Retina (tissue), 1 donor: ENCODE data around the gene CACUL1.
"Not testable (repeated sequence)": the region's sequence is repeated elsewhere in the genome, so short reads cannot be mapped to it uniquely, and the experiment has no call there.

Experiments used
- DNase-seq: peaks from one replicate; pipeline ENCODE4 v3.0.0-alpha.2; 2016

The CACUL1 gene

GRCh38 chr10:118754556-118755423 is at the start of gene CACUL1:
TSS of gene CACUL1 (minus strand) at chr10:118754970. CDS start at chr10:118754762, 208 bp downstream.
- DNase-seq, result peak; percentile 99

GRCh38 chr10:118804262-118804773 is 49.5 kb upstream of the CACUL1 start:
- no peak for DNase-seq

GRCh38 chr10:118802126-118802793 is 47.5 kb upstream of the CACUL1 start:
- no peak for DNase-seq

DNA sequence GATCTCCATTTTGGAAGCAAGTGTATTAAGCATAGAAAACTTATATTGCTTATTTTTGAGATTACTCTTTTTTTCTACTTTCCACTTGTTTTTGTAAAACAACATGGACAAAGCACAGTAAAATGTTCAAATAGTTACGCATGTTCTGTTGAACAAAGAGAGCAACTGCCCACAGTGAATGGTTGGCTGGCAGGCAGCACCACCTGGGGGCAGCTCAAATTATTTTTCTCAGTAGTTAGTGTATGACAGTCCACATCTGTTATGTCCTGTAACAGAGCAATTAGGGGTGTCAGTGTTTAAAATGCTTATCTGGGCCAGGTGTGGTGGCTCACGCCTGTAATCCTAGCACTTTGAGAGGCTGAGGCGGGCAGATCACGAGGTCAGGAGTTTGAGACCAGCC is 46.1 kb upstream of the CACUL1 start:
- DNase-seq, result no peak

DNA sequence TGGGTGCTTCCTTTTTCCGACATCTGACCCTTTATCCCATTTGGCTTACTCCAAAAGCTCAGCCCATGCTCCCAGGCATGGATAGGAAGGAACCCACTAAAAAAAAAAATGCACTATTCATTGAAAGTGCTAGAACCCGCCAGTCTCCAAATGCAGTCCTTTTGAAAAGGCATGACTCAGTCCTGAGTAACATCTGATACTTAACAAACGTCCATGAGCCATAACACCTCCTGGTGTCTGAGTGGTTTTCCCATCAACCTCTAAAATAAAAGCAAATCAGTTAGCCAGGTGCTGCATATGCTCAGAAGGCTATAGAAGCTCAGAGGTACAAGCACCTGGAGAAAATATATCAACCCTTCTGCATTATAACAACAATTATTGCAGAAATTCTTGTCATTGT is 45.0 kb upstream of the CACUL1 start:
- DNase-seq, result no peak

DNA sequence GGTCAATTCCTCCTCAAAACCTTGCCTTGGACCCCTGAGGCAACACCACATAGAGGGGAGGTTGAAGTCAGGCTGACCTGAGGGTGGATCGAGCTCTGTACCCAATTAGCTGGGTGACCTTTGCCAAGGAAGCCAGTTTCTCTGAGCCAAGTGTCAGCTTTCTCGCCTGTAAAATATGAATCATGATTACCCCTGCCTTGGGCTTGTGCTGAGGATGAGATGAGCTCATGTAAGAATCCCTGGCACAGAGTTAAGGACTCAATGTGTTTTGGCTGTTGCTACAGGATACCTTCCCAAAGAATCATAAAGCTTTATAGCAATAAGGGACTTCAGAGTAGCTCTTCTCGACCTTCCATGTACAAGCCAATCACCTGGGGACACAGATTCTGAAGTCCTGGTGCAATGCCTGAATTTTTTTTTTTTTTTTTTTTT is 43.5 kb upstream of the CACUL1 start:
- no peak for DNase-seq

DNA sequence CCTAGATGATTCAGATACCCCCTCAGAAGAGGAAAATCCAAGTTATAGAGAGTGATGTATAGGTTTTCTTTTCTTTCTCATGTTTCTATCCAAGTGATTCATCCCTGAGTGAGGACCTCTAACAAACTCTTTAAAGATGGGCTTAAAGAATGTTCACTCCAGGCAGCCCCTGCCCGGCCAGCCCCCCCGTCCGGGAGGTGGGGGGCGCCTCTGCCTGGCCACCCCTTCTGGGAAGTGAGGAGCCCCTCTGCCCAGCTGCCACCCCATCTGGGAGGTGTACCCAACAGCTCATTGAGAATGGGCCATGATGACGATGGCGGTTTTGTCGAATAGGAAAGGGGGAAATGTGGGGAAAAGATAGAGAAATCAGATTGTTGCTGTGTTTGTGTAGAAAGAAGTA is 40.2 kb upstream of the CACUL1 start:
- DNase-seq, result not testable (repeated sequence)

- no peak for DNase-seq
Observed at GRCh38 chr10:118793545-118793944, 38.8 kb upstream of the CACUL1 start.

DNA sequence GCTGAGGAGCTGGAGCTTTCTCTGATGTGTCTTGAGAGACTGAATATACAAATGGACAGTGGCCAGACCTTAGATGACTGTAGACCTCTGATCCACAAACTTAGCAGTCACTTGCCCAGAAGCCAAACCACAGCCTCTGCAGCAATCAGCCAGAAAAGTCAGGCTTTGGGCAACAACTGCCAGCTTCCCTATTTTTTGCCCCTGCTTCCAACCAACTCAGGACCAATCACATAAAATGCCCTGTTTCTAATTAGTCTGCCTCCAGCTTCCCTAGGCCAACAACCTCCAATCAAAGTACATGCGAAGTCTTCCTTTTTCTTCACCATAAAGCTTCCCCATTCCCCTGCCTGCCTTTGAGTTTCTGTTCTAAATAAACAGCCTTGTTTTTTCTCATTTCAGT is 37.8 kb upstream of the CACUL1 start:
- DNase-seq, result no peak

DNA sequence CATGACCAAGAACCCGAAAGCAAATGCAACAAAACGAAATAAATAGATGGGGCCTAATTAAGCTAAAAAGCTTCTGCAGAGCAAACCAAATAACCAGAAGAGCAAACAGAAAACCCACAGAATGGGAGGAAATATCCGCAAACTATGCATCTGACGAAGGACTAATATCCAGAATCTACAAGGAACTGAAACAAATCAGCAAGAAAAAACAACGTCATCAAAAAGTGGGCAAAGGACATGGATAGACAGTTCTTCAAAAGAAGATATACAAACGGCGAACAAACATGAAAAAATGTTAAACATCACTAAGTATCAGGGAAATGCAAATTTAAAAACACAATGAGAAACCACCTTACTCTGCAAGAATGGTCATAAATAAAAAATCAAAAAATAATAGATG is 35.3 kb upstream of the CACUL1 start:
- DNase-seq, result no peak

DNA sequence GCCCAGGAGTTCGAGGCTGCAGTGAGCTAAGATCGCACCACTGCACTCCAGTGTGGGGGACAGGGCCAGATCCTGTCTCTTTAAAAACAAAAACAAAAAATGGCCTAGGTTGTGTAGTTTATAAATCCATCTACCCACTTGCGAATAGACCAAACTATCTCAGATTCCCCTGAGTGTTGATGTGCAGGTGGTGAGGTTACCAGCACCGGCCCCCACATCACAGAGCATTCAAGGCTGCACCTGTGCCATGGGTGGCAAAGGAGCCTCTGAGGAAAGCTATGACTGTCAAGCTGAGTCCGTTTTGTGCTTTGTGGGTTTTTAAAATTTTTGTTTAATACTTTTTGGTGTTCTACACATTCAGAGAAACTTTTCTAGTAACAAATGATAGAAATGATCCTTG is 30.8 kb upstream of the CACUL1 start:
- no peak for DNase-seq

DNA sequence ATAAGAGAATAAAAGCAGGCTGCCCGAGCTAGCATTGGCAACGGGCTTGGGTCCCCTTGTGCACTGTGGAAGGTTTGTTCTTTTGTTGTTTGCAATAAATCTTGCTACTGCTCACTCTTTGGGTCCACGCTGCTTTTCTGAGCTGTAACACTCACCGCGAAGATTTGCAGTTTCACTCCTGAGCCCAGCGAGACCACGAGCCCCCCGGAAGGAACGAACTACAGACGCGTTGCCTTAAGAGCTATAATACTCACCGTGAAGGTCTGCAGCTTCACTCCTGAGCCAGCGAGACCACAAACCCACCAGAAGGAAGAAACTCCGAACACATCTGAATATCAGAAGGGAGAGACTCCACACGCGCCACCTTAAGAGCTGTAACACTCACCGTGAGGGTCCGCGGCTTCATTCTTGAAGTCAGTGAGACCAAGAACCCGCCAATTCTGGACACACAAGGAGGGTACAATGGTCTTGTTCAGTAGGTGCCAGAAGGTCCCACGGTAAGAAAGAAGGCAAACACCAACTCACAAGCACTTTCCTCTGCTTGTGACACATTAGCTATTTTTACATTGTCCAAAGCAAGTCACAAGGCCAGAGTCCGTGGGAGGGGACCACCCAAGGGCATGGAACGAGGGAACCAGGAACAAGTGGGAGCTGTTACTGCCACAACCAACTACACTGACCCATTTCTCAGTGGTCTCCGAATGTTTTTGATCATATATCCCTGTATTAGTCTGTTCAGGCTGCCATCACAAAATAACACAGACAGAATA is 29.2 kb upstream of the CACUL1 start:
- no peak for DNase-seq

DNA sequence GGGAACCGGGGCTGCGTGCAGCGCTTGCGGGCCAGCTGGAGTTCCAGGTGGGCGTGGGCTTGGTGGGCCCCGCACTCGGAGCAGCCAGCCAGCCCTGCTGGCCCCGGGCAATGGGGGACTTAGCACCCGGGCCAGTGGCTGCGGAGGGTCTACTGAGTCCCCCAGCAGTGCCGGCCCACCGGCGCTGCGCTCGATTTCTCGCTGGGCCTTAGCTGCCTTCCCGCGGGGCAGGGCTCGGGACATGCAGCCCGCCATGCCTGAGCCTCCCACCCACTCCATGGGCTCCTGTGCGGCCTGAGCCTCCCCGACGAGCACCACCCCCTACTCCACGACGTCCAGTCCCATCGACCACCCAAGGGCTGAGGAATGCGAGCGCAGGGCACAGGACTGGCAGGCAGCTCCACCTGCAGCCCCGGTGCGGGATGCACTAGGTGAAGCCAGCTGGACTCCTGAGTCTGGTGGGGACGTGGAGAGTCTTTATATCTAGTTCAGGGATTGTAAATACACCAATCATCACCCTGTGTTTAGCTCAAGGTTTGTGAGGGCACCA is 28.2 kb upstream of the CACUL1 start:
- not testable (repeated sequence) for DNase-seq

DNA sequence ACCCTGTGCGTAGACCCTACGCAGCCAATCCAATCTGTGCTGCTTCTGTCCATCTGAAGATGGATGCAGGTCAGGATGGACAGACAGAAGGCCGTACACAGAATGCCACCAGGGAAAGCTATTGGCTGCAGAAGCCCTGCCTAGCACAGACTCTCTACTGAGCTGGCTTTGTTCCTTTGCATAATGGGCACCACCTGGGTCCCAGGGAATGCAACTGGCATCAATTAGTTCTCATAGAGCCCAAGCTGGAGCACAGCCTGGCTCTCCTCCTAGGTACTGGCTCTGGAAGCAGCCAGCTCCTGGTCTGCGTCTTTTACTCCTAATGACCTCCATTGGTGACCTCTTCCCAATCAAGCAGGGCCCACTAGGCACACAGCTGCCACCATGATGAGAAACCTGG is 26.8 kb upstream of the CACUL1 start:
- DNase-seq, result no peak

DNA sequence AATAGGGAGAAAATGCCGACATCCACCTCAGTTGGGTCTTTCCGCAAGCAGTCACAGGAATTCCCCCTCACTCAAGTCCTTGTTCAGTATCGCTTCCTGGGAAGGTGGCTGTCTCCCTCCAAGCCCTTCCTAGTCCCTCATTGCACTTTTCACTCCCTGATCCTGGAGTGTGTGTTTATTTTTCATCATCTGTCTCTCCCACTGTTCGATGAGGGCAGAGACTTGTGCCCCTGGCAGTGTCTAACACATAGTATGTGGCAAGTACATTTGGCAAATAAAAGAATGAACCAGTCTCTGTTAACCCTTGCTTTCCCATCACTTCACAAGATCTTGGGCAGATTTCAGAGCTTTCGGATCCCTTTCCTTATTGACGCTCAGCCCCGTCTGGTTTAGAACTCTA is 24.0 kb upstream of the CACUL1 start:
- DNase-seq, result no peak

- DNase-seq, result no peak
Observed at GRCh38 chr10:118776960-118777359, 22.2 kb upstream of the CACUL1 start.

DNA sequence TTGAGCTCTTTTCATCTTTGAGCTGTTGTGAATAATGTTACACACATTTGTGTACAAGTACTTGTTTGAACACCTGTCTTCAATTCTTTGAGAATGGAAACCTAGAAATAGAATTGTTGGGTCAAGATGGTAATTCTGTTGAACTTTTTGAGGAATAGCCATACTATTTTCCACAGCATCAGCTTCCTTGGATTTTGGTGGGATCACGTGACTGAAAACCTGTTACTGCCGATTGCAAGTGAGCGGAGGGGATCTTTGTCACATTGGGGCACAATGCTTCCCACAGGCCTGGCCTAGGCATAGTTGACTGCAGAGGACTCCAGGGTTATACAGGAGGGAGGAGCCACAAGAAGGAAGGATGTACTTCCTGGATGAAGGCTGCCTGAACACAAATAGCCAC is 21.3 kb upstream of the CACUL1 start:
- DNase-seq, result no peak

DNA sequence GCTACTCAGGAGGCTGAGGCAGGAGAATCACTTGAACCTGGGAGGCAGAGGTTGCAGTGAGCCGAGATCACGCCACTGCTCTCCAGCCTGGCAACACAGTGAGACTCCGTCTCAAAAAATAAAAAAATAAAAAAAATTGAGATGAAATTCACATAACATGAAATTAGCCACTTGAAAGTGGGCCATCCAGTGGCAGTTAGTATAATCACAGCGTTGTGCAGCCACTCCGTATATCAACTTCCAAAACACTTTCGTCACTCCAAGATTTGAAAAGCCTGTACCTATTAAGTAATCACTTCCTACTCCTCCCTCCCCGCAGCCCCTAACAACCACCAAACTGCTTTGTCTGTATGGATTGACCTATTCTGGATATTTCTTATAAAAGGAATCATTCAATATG is 20.7 kb upstream of the CACUL1 start:
- no peak for DNase-seq

- DNase-seq, result no peak
Observed at GRCh38 chr10:118773041-118773440, 18.3 kb upstream of the CACUL1 start.

DNA sequence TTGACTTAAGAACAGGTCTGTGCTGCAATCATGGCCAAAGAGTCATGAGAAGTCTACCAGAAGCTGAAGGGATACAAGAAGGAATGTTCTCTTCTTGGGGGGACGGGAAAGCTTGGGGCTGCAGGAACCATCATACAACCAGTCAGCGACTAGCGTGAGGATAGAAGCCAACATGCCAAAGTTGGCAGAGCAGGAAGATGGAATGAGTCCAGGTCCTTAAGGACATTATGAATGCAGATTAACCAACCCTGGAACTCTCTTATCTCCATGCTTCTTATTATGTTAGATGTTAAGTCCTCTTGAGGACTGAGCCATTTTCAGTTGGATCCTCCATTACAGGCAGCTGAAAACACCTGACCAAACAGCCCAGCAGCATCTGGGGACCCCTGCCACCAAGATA is 17.2 kb upstream of the CACUL1 start:
- no peak for DNase-seq

GRCh38 chr10:118769898-118770600 is 15.3 kb upstream of the CACUL1 start:
- no peak for DNase-seq
